Activated CD4-positive, CD25-positive, alpha-beta regulatory T cell (primary cell): ENCODE data around the gene GOLGA2.
A peak's percentile ranks its signal among the peaks of the same experiment; 100 is the strongest.

Source experiments
- DNase-seq, 4 experiments: peaks; one replicate each; lab custom pipeline; 2025; lab: John Stamatoyannopoulos, UW

The GOLGA2 gene

GRCh38 chr9:128275198-128276007, at the start of gene GOLGA2:
TSS of gene GOLGA2 (minus strand) at chr9:128276007. CDS start at chr9:128275976, 31 bp downstream.
- DNase-seq, result peak in 1 of 4 experiments; percentile 70

- DNase-seq, result no peak
Observed at GRCh38 chr9:128324401-128324800, 48.6 kb upstream of the GOLGA2 start.

- DNase-seq, result no peak
Observed at GRCh38 chr9:128323791-128324190, 48.0 kb upstream of the GOLGA2 start.

- DNase-seq, result no peak
Observed at GRCh38 chr9:128323212-128323730, 47.5 kb upstream of the GOLGA2 start.

- DNase-seq, result peak; percentile 77 to 87 (median 85)
Observed at GRCh38 chr9:128322404-128323211, 46.8 kb upstream of the GOLGA2 start, which contains the start of the genes COQ4 and TRUB2. TSS of gene COQ4 (plus strand) at chr9:128322839. CDS start at chr9:128322859, 20 bp downstream. TSS of gene TRUB2 (minus strand) at chr9:128322447. CDS start at chr9:128322408, 39 bp downstream.

GRCh38 chr9:128321879-128322403, 46.1 kb upstream of the GOLGA2 start:
- no peak for DNase-seq

GRCh38 chr9:128321343-128321742, 45.5 kb upstream of the GOLGA2 start:
- no peak for DNase-seq

- no peak for DNase-seq
Observed at GRCh38 chr9:128317629-128318028, 41.8 kb upstream of the GOLGA2 start.

- DNase-seq, result no peak
Observed at GRCh38 chr9:128316421-128316820, 40.6 kb upstream of the GOLGA2 start.

- DNase-seq, result no peak
Observed at GRCh38 chr9:128314697-128315096, 38.9 kb upstream of the GOLGA2 start.

GRCh38 chr9:128310461-128310860, 34.7 kb upstream of the GOLGA2 start:
- DNase-seq, result no peak

GRCh38 chr9:128309551-128309950, 33.7 kb upstream of the GOLGA2 start:
- no peak for DNase-seq

GRCh38 chr9:128304971-128305288, 29.1 kb upstream of the GOLGA2 start:
- DNase-seq, result no peak

GRCh38 chr9:128304136-128304970, 28.5 kb upstream of the GOLGA2 start:
- DNase-seq, result no peak

- DNase-seq, result no peak
Observed at GRCh38 chr9:128298535-128299482, 23.0 kb upstream of the GOLGA2 start.

GRCh38 chr9:128297221-128297773, 21.5 kb upstream of the GOLGA2 start:
- no peak for DNase-seq

- DNase-seq, result no peak
Observed at GRCh38 chr9:128296340-128297220, 20.8 kb upstream of the GOLGA2 start.

GRCh38 chr9:128294142-128294541, 18.3 kb upstream of the GOLGA2 start:
- DNase-seq, result no peak

GRCh38 chr9:128293091-128293490, 17.3 kb upstream of the GOLGA2 start:
- DNase-seq, result no peak
